Measurements from ENCODE around the gene GTPBP3.

GTPBP3 gene

DNA sequence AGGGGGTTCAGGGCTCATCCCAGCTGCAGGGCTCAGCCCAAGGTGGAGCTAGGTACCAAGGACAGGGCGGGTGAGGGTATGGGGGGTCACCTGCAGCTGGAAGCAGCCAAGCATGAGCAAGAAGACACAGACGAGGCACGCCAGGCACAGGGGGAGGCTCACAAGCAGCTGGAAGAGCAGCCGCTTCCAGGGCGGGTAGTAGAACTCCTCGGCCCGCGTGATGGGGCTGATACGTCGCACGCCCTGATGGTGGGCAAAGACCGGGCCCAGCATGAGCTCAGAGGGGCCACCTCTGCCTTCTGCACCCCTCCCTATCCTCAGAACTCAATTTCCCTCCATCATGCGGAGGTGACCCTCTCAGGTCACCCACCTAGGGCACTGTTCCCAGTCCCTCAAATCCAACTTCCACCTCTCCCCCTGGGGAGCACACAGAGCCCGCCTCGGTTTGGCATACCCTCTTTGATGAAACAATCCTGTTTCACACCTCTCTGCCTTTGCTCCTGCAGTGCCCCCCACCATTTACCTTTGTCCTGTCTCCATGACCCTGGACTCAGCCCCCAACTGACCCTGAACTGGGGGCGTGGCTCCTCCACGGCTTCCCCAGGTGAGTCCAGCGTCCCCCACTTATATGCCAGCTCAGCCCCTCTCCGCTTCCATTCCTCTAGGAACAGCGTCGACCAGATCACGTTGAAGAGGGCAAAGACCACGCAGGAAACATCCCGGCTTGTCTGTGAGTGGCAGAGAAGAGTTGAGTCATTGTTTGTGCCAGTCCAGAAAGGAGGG is 6.9 kb upstream of the GTPBP3 start:
- TF ChIP-seq ZFX (IDR thresholded peaks at IDR 0.05; ENCODE audit: borderline replicate concordance) (no peak), CTCF (IDR thresholded peaks at IDR 0.05) (no peak)
- H3K27ac ChIP-seq, result peak overlapping the region; percentile 99; the same call in 1 of the 2 replicates

DNA sequence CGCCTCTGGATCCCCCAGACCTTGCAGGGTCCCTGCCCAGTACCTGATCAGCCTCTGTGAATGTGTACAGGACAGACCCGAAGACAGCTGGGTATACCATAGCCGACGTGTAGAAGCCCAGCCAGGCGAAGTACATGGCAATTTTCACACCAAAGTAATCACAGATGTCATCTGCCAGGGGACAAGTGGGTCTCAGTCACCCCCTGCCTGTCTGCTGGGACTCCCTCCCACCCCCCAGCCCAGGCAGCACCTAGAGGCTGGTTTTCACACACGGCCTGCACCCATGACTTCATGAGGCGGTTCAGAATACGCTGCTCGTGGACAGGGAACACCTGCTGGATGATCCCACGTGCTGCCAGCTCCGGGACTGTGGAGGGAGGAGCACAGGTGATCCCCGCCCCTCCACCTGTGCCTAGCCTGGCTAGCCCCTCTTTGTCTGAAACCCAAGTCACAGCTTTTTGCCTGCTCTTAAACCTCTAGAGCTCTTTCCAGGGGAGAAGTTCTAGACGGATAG is 6.3 kb upstream of the GTPBP3 start:
- peak overlapping the region; percentile 99; the same call in 1 of the 2 replicates for H3K27ac ChIP-seq
- TF ChIP-seq ZFX (IDR thresholded peaks at IDR 0.05; ENCODE audit: borderline replicate concordance), result no peak
- no peak for TF ChIP-seq CTCF (IDR thresholded peaks at IDR 0.05)

- peak overlapping the region; percentile 99 for H3K27ac ChIP-seq
- TF ChIP-seq ZFX (IDR thresholded peaks at IDR 0.05; ENCODE audit: borderline replicate concordance) (no peak), CTCF (IDR thresholded peaks at IDR 0.05) (no peak)
These were observed 5.0 kb upstream of the GTPBP3 start for GRCh38 chr19:17332360-17332676.

GRCh38 chr19:17332677-17333581 is 4.4 kb upstream of the GTPBP3 start:
- TF ChIP-seq ZFX (IDR thresholded peaks at IDR 0.05; ENCODE audit: borderline replicate concordance) (no peak), CTCF (IDR thresholded peaks at IDR 0.05) (no peak)
- peak overlapping the region; percentile 99 for H3K27ac ChIP-seq

DNA sequence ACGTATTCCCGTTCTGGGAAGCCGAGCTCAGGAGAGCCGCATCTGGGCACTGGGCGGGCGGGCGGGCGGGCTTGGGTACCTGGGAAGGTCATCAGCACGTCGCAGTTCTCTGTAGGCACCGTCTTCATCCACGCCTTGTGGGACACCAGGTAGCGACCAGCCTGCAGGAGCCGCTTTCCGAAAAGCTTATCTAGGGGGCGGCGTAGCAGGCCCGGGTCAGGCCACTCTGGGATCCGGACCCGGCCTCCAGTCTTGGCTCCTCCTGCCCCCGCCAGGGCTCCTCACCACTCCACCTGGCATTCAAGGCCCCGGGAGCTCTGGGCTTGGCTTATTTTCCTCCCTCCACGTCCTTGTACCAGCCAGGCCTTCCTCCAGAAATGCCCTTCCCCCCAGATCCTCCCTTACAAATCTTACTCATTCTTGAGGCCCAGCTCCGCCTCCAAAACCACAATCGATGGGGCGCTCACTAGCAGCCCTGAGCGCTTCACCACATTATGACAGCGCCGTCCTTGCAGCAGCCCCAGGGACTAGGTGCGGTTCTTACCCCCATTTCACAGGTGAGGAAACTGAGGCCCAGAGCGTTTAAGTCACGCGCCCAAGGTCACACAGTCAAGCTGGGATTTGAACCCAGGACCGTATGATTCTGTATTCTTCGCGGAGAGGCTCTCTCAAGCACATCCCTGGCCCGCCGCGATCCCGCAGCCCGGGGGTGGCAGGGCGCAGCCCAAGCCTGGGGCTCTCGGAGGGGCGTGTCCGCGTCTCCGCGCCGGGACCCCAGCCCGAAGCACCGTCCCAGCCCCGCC is 3.5 kb upstream of the GTPBP3 start:
- TF ChIP-seq CTCF (IDR thresholded peaks at IDR 0.05) (0 out of 2 replicates have a peak, but pooled peaks have one; percentile 12), ZFX (IDR thresholded peaks at IDR 0.05; ENCODE audit: borderline replicate concordance) (no peak)
- H3K27ac ChIP-seq, result peak overlapping the region; percentile 99

DNA sequence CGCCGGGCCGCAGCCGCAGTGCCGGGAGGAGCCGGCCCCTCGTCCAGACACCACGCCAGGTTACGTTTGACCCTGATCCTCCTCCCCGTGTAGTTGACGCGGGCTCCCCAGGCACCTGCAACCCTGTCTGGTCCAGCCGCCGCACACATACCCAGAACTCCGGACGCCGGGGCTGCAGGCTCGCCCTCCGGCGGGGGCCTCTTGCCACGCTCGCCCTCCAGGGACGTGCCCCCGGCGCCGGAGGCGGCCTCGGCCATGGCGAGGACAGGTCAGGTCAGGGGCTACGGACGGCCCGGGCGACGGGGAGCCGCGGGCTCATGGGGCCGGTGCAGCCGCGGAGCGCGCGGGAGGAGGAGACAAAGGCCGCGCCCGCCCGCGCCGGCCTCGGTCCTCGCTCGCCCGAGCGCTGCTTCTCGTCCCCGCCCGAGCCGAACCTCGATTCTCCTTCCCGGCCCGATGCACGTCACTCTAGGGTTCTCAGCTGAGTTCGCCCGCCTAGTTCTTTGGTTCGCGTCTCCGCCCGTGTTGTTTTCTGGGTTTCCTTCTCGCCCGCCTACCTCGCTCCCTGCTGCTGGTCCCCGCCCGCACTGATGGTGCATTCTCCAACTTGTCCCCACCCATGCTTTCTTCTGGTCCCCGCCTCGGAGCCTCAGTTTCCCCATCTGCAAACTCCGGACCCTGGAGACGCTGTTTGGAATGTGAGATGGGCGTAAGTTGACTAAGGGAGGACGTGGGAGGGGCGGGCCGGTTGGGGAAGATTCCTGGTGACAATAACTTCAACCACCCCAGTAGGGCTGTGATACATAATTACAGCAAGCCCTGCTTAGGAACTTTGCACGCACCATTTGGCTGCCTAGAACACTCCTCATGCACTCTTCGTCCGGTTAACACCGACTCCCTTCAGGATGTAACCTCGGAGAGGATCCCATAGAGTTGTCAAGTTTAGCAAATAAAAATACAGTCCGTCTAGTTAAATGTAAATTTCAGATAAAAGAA is 2.6 kb upstream of the GTPBP3 start, which contains the start of gene ANO8:
TSS of gene ANO8 (minus strand) at position 442 of the 996 bp plus-strand sequence. CDS start at position 257, 185 bp downstream.
- TF ChIP-seq CTCF (IDR thresholded peaks at IDR 0.05), result no peak
- peak within 1 kb of the TSS; percentile 99 for H3K27ac ChIP-seq

All from 22Rv1 (cell line).